Ovary (tissue), 3 donors: ENCODE measurements around the gene NCAM1.

Experiments used
- POLR2A ChIP-seq: fragments of 450-650 bp; IDR thresholded peaks from one replicate; pipeline ENCODE4 v1.6.1; 2017; ENCODE audit warnings: antibody characterized with exemption, mild to moderate bottlenecking, moderate library complexity
- TF ChIP-seq, protein P1 (sequence below), 3 donors: fragments of 450-650 bp in 2 of 3; fragments of 200-600 bp in 1 of 3; IDR thresholded peaks; one replicate each; pipeline versions ENCODE4 v1.5.1 to v1.8.0; 2016 to 2022; ENCODE audit warnings: antibody characterized with exemption in 3 of 3, mild to moderate bottlenecking in 1 of 3
- donor health status: DM: no; HTN: no; CAD: no.

DNA sequence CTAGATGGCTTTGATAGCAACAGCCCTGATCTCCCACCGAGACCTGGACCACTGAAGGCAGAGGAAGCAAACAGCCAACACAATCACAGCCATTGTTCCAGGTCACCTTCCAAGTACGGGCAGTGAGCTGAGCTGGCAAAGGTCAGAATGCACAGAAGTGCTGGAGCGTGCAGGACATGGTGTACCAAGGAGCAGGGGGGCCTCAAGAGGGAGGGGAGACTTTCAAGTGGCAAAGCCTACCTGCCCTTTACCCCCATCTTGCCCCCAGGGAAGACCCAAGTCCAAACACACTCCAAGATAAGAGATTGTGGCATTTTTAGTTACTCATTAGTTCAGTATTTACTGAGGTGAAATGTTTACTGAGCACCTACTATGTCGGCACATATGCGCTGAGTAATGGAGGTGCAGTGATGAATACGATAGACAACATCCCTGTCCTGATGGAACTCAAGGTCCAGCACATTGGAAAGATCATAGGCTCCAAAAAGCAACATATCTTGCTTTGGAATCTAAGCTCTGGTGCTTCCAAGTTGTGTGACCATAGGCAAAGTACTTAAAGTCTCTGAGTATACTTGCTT is 327.2 kb downstream of the NCAM1 start:
- no peak for TF ChIP-seq POLR2A
- TF ChIP-seq, protein P1, sequence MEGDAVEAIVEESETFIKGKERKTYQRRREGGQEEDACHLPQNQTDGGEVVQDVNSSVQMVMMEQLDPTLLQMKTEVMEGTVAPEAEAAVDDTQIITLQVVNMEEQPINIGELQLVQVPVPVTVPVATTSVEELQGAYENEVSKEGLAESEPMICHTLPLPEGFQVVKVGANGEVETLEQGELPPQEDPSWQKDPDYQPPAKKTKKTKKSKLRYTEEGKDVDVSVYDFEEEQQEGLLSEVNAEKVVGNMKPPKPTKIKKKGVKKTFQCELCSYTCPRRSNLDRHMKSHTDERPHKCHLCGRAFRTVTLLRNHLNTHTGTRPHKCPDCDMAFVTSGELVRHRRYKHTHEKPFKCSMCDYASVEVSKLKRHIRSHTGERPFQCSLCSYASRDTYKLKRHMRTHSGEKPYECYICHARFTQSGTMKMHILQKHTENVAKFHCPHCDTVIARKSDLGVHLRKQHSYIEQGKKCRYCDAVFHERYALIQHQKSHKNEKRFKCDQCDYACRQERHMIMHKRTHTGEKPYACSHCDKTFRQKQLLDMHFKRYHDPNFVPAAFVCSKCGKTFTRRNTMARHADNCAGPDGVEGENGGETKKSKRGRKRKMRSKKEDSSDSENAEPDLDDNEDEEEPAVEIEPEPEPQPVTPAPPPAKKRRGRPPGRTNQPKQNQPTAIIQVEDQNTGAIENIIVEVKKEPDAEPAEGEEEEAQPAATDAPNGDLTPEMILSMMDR (IDR thresholded peaks at IDR 0.05), result no peak
